ENCODE data around the gene RNF125. TPM values are rescaled to one million over a fixed set of nuclear protein-coding genes. Genes with fewer than 3 reads are reported as not detected.
"Not testable (repeated sequence)": the region's sequence is repeated elsewhere in the genome, so short reads cannot be mapped to it uniquely, and the experiment has no call there.

RNF125 gene
- 10 to 100 TPM; 16.0 to 29.3 (median 16.8) TPM for total RNA-seq

DNA sequence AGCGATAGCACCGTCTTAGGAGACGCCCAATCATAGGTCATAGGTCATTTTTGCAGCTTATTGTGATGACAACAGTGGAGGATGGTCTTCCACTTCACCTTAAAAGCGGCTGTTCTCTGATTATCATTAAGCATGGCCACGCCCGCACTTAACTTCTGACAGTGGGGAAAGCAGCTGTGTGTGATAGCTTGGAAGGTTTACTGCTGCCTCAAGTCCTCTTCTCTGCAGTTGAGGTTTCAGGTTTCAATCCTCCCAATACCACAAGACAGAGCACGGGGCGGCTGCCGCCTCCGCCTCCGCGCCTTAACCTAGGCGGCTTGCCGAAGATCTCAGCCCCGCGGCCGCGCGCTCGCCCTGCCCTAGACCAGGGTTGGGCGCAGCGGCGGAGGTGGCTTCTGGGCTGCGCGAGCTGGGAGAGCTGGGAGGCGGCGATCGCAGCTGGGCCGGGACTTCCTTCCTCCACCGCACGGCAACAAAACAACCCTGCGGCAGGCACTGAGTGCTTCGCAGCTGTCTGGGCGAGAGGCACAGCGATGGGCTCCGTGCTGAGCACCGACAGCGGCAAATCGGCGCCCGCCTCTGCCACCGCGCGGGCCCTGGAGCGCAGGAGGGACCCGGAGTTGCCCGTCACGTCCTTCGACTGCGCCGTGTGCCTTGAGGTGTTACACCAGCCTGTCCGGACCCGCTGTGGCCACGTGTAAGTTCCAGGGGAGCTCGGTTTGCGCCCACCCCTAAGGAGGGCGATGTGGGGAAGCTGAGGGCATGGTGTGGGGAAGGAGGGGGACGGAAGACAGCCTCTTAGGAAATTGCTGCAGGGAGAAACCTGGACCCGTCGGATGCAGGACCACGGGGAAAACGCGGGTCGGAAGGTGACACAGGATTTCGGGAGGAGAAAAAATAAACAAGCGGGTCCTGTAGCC is at the start of gene RNF125:
TSS of gene RNF125 (plus strand) at position 495 of the 920 bp plus-strand sequence. CDS start at position 534, 39 bp downstream.
- H3K4me3 Mint-ChIP-seq = peak within 1 kb of the TSS; percentile 90
- DNase-seq (peak; percentile 82), ATAC-seq (peak; percentile 79 to 80)
- peaks cover 54% of the 10 kb centered on the region for H3K4me1 Mint-ChIP-seq (ENCODE audit: low read depth)
- H3K36me3 Mint-ChIP-seq (ENCODE audit: insufficient read depth) = peaks cover 1% of the 10 kb centered on the region
- H3K9me3 Mint-ChIP-seq = no peaks in the 10 kb centered on the region
- H3K27me3 Mint-ChIP-seq (ENCODE audit: low read depth) = no peaks in the 10 kb centered on the region

DNA sequence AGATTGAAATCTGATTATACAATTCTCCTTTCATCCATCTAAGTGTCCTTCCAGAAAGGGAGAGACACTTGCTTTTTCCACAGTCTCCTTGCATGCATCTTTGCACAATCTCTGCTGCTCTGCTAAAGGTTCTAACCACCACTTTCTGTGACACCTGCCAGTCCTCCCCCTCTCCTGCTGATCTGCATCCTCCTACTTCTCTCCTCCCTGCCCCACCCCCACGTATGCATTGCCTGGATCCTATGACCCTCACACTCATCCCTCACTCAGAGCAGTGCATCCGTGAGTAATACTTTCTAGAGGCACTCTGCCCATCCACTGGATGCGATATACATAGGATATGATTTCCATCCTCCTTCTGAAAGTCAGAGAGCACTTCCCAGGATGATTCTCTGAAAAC is 48.0 kb upstream of the RNF125 start:
- no peak overlapping the region for H3K4me3 Mint-ChIP-seq
- ATAC-seq (no peak), DNase-seq (no peak)
- H3K27me3 Mint-ChIP-seq (ENCODE audit: low read depth) = no peaks in the 10 kb centered on the region
- H3K36me3 Mint-ChIP-seq (ENCODE audit: insufficient read depth) = peaks cover 3% of the 10 kb centered on the region
- H3K9me3 Mint-ChIP-seq = peaks cover 25% of the 10 kb centered on the region
- no peaks in the 10 kb centered on the region for H3K4me1 Mint-ChIP-seq (ENCODE audit: low read depth)

DNA sequence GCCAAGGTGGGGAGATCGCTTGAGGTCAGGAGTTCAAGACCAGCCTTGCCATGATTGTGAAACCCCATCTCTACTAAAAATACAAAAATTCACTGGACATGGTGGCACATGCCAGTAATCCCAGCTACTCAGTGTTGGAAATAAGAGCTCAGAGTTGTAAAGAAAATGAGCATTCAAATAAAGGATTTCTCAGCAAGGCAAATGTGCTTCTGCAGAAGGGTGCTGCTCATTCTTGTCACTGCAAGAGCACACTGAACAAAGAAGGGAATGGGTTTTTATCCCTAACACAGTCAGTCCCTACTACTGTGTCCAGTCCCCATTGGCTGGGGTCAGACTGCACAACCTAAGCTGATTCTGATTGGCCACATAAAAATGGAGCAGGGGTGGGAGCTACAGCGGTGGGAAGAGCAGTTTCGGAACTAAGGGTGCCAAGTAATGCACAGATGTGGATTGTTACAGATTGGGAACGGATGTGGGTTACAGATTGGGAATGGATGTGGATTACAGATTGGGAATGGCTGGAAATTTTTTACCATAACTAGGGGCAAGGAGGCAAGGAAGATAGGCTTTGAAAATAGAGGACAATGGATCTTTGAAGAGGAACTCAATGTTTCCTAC is 44.6 kb upstream of the RNF125 start:
- ATAC-seq = no peak
- Mint-ChIP-seq H3K4me3 (no peak overlapping the region), H3K27me3 (ENCODE audit: low read depth) (no peaks in the 10 kb centered on the region), H3K4me1 (ENCODE audit: low read depth) (no peaks in the 10 kb centered on the region), H3K9me3 (peaks cover 32% of the 10 kb centered on the region), H3K36me3 (ENCODE audit: insufficient read depth) (peaks cover 3% of the 10 kb centered on the region)
- no peak for DNase-seq

DNA sequence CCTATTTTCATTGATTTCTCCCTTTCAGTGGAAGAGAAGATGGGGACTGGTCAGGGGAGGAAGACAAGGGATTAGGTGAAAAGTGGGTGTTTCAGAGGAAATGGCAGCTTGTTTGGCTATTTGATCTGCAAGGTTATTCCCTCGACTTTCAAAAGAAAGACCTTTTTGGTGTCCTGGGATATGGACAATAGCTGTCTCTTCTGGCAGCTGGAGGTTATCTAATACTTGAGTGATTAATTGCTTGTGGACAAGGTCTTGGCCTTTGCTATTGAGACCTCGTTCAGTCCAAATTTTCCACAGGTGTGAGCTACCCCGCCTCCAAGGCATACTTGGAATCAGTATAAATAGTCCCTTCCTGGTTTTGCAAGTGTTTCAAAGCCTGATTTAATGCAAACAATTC is 42.4 kb upstream of the RNF125 start:
- no peak for ATAC-seq
- Mint-ChIP-seq H3K4me3 (no peak overlapping the region), H3K4me1 (ENCODE audit: low read depth) (no peaks in the 10 kb centered on the region), H3K36me3 (ENCODE audit: insufficient read depth) (peaks cover 3% of the 10 kb centered on the region), H3K27me3 (ENCODE audit: low read depth) (no peaks in the 10 kb centered on the region), H3K9me3 (peaks cover 32% of the 10 kb centered on the region)
- no peak for DNase-seq

DNA sequence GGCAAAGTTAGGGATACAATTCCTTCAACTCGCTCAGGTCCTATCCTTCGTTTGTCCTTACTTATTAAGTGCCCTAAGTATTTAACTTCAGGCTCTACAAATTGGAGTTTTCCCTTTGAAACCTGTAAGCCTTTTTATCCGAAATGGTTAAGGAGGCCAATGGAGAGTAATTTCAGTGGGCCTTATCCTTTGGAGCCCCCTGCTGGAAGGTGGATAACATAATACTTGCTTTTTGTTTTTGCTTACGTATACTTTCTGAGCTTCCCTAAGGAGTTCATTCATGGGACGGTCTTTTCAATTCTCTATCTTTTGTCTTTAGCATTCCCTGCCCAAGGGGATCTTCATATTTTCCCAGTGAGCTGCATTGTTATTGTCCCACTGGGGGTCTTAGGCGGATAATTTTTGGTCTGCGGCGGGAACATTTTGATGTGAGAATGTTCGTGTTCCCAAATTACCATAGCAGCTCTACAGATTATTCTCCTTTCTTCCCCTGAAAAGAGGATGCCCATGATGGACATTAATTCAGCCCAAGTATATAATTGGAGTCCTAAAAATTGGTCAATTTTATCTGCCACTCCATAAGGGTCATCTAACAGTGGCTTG is 41.3 kb upstream of the RNF125 start:
- ATAC-seq = no peak
- Mint-ChIP-seq H3K4me1 (ENCODE audit: low read depth) (no peaks in the 10 kb centered on the region), H3K9me3 (peaks cover 29% of the 10 kb centered on the region), H3K4me3 (no peak overlapping the region), H3K27me3 (ENCODE audit: low read depth) (no peaks in the 10 kb centered on the region), H3K36me3 (ENCODE audit: insufficient read depth) (peaks cover 3% of the 10 kb centered on the region)
- DNase-seq = no peak

DNA sequence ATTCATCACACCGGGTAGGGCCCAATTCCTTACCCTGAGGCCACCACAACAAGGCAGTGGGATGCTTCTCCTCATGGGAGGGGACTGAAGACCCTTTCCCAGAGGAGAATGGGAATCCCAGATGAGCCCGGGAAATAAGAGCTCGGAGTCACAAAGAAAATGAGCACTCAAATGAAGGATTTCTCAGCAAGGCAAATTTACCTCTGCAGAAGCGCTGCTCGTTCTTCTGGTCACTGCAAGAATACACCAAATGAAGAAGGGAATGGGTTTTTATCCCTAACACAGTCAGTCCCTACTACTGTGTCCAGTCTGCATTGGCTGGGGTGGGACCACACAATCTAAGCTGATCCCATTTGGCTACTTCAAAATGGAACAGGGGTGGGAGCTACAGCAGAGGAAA is 40.0 kb upstream of the RNF125 start:
- Mint-ChIP-seq H3K27me3 (ENCODE audit: low read depth) (no peaks in the 10 kb centered on the region), H3K4me1 (ENCODE audit: low read depth) (peaks cover 10% of the 10 kb centered on the region), H3K4me3 (no peak overlapping the region), H3K9me3 (peaks cover 25% of the 10 kb centered on the region), H3K36me3 (ENCODE audit: insufficient read depth) (peaks cover 3% of the 10 kb centered on the region)
- no peak for DNase-seq
- no peak for ATAC-seq

DNA sequence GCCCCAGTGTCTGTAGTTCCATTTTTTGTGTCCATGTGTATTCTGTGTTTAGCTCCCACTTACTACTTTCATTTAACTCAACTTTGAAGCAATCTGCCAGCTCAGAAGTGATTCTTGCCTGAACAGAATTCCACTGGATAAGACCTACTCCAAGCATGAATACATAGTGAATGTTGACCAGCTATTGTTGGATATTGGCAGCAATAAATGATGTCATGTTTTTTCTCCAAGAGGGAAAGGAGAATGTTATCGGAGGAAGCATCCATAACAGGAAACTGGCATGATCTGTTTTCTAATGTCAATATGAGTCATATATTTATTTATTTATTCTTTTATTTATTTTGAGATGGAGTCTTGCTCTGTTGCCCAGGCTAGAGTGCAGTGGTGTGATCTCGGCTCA is 38.9 kb upstream of the RNF125 start:
- no peak for ATAC-seq
- Mint-ChIP-seq H3K4me3 (no peak overlapping the region), H3K27me3 (ENCODE audit: low read depth) (no peaks in the 10 kb centered on the region)

DNA sequence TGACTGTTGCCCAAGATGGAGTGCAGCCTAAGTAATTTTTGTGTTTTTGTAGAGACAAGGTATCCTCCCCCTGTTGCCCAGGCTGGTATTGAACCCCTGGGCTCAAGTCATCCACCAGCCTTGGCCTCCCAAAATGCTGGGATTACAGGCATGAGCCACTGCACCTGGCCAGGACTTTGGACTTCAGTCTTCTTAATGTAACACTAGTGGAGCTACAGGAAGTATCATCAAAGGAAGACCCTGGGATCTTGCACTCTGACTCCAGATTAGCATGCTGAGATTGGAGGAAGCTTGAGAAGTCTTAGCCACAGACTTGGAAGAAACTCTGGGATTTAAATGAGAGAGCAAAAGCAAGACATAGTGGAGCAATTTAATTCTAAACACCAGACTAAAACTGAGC is 37.8 kb upstream of the RNF125 start:
- H3K4me1 Mint-ChIP-seq (ENCODE audit: low read depth) = peaks cover 23% of the 10 kb centered on the region
- no peak overlapping the region for H3K4me3 Mint-ChIP-seq
- DNase-seq = no peak
- H3K36me3 Mint-ChIP-seq (ENCODE audit: insufficient read depth) = no peaks in the 10 kb centered on the region
- no peaks in the 10 kb centered on the region for H3K27me3 Mint-ChIP-seq (ENCODE audit: low read depth)
- ATAC-seq = no peak
- peaks cover 7% of the 10 kb centered on the region for H3K9me3 Mint-ChIP-seq

More for the DNA sequence above, 38.9 kb upstream of the RNF125 start:
- peaks cover 14% of the 10 kb centered on the region for H3K9me3 Mint-ChIP-seq
- no peaks in the 10 kb centered on the region for H3K36me3 Mint-ChIP-seq (ENCODE audit: insufficient read depth)
- no peak for DNase-seq
- peaks cover 20% of the 10 kb centered on the region for H3K4me1 Mint-ChIP-seq (ENCODE audit: low read depth)

DNA sequence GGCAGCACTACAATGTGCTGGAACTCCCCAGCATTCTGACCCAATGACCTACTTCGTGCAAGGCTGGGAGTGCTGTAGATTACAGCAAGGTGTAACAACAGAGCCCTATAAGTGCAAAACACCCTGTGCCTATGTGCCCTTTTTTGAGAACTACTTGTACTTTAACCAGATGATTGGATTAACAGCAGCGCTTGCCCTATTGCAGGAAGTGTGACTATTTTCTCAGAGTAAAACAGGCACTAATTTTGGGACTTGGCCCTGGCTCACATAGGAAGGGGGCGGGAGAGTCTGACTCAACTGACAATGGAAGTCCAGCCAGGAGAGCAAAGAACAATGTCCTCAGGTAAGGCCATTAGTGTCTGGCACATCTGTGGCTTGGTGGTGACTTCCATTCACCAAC is 35.6 kb upstream of the RNF125 start:
- H3K27me3 Mint-ChIP-seq (ENCODE audit: low read depth) = no peaks in the 10 kb centered on the region
- H3K9me3 Mint-ChIP-seq = peaks cover 7% of the 10 kb centered on the region
- DNase-seq (no peak), ATAC-seq (no peak)
- H3K4me1 Mint-ChIP-seq (ENCODE audit: low read depth) = peaks cover 23% of the 10 kb centered on the region
- no peaks in the 10 kb centered on the region for H3K36me3 Mint-ChIP-seq (ENCODE audit: insufficient read depth)
- H3K4me3 Mint-ChIP-seq = no peak overlapping the region

DNA sequence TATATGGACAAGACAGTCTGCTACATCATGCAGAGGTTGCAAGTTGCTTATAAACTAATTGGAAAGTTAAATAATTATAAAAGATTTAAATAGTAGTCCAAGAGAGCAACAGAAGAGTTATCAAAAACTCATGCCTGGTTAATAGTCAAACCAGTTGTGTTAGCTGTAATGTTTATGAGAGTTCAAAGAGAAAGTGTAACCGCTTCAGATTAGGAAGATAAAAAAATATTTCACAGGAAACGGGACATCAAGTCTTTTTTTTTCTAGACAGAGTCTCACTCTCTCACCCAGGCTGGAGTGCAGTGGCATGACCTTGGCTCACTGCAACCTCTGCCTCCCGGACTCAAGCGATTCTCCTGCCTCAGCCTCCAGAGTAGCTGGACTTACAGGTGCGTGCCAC is 34.6 kb upstream of the RNF125 start:
- Mint-ChIP-seq H3K27me3 (ENCODE audit: low read depth) (no peaks in the 10 kb centered on the region), H3K4me1 (ENCODE audit: low read depth) (peaks cover 23% of the 10 kb centered on the region), H3K9me3 (peaks cover under 1% of the 10 kb centered on the region), H3K36me3 (ENCODE audit: insufficient read depth) (no peaks in the 10 kb centered on the region), H3K4me3 (no peak overlapping the region)
- no peak for DNase-seq
- ATAC-seq = no peak

DNA sequence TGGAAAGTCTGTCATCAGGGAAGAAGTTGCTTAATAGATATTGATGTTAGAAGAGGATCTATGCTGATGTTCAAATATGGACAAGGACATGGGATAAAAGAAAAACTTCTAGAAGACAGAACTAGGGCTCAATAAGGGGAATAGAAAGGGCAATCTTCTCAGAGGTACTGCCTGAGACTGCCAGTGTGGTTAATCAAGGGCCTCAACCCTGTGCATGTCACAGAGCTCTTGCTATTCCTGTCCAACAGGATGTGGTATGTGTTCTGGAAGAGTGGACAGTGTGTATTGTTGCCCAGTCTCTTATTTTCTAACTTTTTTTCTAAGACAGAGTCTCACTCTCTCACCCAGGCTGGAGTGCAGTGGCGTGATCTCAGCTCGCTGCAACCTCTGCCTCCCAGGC is 27.8 kb upstream of the RNF125 start:
- Mint-ChIP-seq H3K4me1 (ENCODE audit: low read depth) (no peaks in the 10 kb centered on the region), H3K36me3 (ENCODE audit: insufficient read depth) (no peaks in the 10 kb centered on the region)
- no peak for ATAC-seq

DNA sequence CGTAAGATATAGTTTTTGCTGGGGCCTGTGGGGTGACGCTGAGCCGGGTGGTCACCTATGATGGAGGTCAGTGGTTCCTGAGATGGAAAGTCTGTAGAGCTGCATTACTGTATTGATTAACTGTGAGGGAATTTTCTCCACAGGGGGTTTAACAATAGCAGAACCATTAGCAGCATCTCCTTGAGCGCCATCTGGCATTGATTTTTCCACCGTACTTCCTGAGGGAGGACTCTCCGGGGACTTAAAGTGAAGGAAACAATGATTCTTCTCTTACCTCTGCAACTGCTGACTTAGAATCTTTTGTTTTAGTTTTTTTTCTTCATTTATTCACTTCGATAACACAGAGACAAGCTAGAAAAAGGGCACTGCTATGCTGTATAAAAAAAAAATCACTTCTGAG is 22.6 kb upstream of the RNF125 start:
- no peak for ATAC-seq
- Mint-ChIP-seq H3K36me3 (ENCODE audit: insufficient read depth) (no peaks in the 10 kb centered on the region), H3K4me1 (ENCODE audit: low read depth) (no peaks in the 10 kb centered on the region), H3K27me3 (ENCODE audit: low read depth) (no peaks in the 10 kb centered on the region), H3K4me3 (no peak overlapping the region), H3K9me3 (no peaks in the 10 kb centered on the region)
- no peak for DNase-seq

More for the DNA sequence above, 27.8 kb upstream of the RNF125 start:
- Mint-ChIP-seq H3K27me3 (ENCODE audit: low read depth) (no peaks in the 10 kb centered on the region), H3K9me3 (no peaks in the 10 kb centered on the region), H3K4me3 (no peak overlapping the region)
- DNase-seq = no peak

DNA sequence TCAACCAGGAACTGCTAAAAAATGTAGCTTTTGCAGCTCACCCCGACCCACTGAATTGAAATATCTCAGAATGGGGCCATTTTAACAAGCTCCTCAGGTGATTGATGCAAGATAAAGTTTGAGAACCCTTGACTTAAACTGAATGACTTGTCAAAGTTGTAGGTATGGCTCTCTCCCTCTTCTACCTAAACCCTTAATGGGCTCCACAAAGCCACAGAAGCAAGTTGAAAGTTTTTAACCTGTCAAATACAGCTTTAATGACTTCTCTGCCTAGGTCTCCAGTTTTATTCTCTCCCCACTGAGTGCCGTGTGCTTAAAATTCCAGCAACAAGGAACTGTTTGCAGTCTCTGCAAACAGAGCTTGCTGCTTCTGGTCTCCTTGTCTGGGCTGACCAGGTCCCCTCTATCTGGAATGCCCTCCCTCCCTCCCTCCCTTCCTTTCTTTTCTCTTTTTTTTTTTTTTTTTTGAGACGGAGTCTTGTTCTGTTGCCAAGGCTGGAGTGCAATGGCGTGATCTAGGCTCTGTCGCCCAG is 19.7 kb upstream of the RNF125 start:
- no peak overlapping the region for H3K4me3 Mint-ChIP-seq
- H3K4me1 Mint-ChIP-seq (ENCODE audit: low read depth) = no peaks in the 10 kb centered on the region
- no peaks in the 10 kb centered on the region for H3K9me3 Mint-ChIP-seq
- DNase-seq (no peak), ATAC-seq (no peak)
- H3K27me3 Mint-ChIP-seq (ENCODE audit: low read depth) = no peaks in the 10 kb centered on the region
- H3K36me3 Mint-ChIP-seq (ENCODE audit: insufficient read depth) = no peaks in the 10 kb centered on the region

DNA sequence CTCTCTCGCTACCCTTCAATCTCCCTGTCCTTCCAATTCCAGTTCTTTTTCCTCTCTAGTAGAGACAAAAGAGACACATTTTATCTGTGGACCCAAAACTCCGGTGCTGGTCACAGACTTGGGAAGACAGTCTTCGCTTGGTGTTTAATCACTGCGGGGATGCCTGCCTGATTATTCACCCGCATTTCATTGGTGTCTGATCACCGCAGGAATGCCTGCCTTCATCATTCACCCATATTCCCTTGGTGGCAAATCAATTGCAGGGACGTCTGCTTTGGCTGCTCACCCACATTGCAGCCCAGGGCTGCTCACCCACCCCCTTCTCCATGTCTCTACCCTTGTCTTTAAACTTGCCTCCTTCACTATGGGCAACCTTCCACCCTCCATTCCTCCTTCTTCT is 17.5 kb upstream of the RNF125 start:
- H3K4me1 Mint-ChIP-seq (ENCODE audit: low read depth); H3K36me3 Mint-ChIP-seq (ENCODE audit: insufficient read depth); H3K27me3 Mint-ChIP-seq (ENCODE audit: low read depth); ATAC-seq; DNase-seq; H3K9me3 Mint-ChIP-seq; H3K4me3 Mint-ChIP-seq: not testable (repeated sequence)
